D721Med (cell line): ENCODE measurements around the gene POU6F2.
"Not testable (repeated sequence)": the region's sequence is repeated elsewhere in the genome, so short reads cannot be mapped to it uniquely, and the experiment has no call there.

Experiments used
- DNase-seq: peaks from one replicate; pipeline ENCODE4 v3.0.0; 2011; ENCODE audit warnings: low spot score; ENCODE audit not compliant: insufficient read length
- FAIRE-seq: peaks from 2 replicates; lab custom pipeline; 2011; peaks lifted over from hg19 to GRCh38; lab: Jason Lieb, UNC
- TF ChIP-seq, protein P1 (sequence below): IDR thresholded peaks from 2 replicates; pipeline ENCODE4 v1.5.1; 2012; ENCODE audit warnings: mild to moderate bottlenecking, control low read depth; ENCODE audit not compliant: insufficient read depth; ENCODE audit errors: missing control alignments

POU6F2 gene

GRCh38 chr7:38975944-38976392, 1.7 kb upstream of the POU6F2 start:
- FAIRE-seq = no peak
- TF ChIP-seq, protein P1, sequence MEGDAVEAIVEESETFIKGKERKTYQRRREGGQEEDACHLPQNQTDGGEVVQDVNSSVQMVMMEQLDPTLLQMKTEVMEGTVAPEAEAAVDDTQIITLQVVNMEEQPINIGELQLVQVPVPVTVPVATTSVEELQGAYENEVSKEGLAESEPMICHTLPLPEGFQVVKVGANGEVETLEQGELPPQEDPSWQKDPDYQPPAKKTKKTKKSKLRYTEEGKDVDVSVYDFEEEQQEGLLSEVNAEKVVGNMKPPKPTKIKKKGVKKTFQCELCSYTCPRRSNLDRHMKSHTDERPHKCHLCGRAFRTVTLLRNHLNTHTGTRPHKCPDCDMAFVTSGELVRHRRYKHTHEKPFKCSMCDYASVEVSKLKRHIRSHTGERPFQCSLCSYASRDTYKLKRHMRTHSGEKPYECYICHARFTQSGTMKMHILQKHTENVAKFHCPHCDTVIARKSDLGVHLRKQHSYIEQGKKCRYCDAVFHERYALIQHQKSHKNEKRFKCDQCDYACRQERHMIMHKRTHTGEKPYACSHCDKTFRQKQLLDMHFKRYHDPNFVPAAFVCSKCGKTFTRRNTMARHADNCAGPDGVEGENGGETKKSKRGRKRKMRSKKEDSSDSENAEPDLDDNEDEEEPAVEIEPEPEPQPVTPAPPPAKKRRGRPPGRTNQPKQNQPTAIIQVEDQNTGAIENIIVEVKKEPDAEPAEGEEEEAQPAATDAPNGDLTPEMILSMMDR = no peak
- no peak for DNase-seq

- FAIRE-seq = no peak
- no peak for DNase-seq
Measured at GRCh38 chr7:38978491-38978890, 782 bp downstream of the POU6F2 start.

GRCh38 chr7:38992203-38992602, 14.5 kb downstream of the POU6F2 start:
- TF ChIP-seq, protein P1 = no peak

More at GRCh38 chr7:38978491-38978890, 782 bp downstream of the POU6F2 start:
- TF ChIP-seq, protein P1 = no peak

DNA sequence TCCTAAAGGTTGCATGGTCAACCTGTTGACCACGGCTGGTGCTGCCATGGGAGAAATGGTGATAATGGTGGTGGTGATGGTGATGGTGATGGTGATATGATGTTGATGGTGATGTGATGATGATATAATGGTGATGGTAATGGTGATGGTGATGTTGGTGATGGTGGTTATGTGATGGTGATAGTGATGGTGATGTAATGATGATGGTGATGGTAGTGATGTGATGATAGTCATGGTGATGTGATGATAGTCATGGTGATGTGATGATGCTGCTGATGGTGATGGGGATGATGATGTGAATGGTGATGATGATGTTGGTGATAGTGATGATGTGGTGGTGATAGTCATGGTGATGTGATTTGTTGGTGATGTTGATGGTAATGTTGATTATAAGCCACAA, 23.9 kb downstream of the POU6F2 start:
- TF ChIP-seq, protein P1 = no peak
- no peak for DNase-seq
- FAIRE-seq = peak; percentile 89

More at GRCh38 chr7:38992203-38992602, 14.5 kb downstream of the POU6F2 start:
- DNase-seq (no peak), FAIRE-seq (no peak)

DNA sequence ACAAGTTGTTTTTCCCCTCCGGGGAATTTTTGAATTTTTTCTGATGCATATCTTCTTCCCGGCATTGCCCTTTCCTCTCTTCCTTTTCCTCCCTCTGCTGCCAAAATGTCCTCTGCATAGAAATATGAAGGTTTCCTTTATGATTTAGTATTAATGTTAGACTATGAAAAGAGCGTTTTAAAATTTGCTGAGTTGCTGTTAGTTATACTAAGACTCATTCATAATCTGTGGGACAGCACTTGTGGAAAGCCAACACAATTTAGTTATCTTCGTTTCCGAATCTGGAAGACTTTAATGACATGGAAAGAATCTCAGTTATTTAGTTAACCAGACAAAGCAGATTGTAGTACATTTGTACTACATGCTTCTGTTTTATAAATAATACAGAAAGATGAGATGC, 25.0 kb downstream of the POU6F2 start:
- no peak for DNase-seq
- TF ChIP-seq, protein P1 = no peak
- no peak for FAIRE-seq

GRCh38 chr7:39005036-39005435, 27.3 kb downstream of the POU6F2 start:
- TF ChIP-seq, protein P1 = no peak
- FAIRE-seq = no peak
- DNase-seq = no peak

- DNase-seq = no peak
Measured at GRCh38 chr7:39005461-39005860, 27.8 kb downstream of the POU6F2 start.

DNA sequence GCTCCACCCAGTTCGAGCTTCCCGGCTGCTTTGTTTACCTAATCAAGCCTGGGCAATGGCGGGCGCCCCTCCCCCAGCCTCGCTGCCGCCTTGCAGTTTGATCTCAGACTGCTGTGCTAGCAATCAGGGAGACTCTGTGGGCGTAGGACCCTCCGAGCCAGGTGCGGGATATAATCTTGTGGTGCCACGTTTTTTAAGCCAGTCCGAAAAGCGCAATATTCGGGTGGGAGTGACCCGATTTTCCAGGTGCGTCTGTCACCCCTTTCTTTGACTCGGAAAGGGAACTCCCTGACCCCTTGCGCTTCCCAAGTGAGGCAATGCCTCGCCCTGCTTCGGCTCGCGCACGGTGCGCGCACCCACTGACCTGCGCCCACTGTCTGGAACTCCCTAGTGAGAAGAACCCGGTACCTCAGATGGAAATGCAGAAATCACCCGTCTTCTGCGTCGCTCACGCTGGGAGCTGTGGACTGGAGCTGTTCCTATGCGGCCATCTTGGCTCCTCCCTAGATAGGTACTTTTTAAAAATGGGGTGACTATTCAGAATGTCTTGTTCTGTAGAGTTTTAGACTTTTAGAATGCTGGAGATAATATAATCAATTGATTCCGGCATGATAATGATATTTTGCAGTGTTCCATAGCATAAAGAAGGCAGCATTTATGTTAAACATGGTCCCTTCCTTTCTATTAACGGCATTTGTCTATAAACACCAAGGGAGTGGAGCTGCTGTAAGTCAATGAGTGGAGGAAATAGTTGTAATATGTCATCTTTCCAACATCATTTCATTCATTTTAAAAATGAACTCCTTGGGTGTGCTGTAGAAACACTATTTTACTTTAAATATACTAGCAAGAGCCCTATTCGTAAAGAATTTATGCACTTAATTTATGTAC, 35.6 kb downstream of the POU6F2 start:
- FAIRE-seq, DNase-seq: not testable (repeated sequence)

More at GRCh38 chr7:39005461-39005860, 27.8 kb downstream of the POU6F2 start:
- FAIRE-seq = no peak
- TF ChIP-seq, protein P1 = no peak
